Heart right ventricle (tissue), 16 donors: ENCODE measurements around the gene PAX3. TPM values are rescaled to one million over a fixed set of nuclear protein-coding genes. Genes with fewer than 3 reads are reported as not detected.

Experiments
- ATAC-seq, 8 donors: fragments of 200-7000 bp; cut with Tn5 transposase; one replicate each; pipeline ENCODE4 v1.9.1; 2020; ENCODE audit warnings: mild to moderate bottlenecking in 8 of 8, moderate library complexity in 8 of 8, moderate number of reproducible peaks in 1 of 8
- DNase-seq, 2 donors: peaks; one replicate each; pipeline ENCODE4 v3.0.0-alpha.2; 2020
- H3K27ac ChIP-seq, 10 donors: fragments of 200-600 bp; sonication (generic) in 2 of 10; one replicate each; pipeline versions ENCODE4 v1.5.0 to v1.8.0; 2020 to 2022; ENCODE audit warnings: mild to moderate bottlenecking in 3 of 10
- H3K27me3 ChIP-seq, 7 donors: fragments of 200-600 bp; one replicate each; pipeline ENCODE4 v1.8.0; 2021 to 2022; ENCODE audit warnings: mild to moderate bottlenecking in 2 of 7
- H3K36me3 ChIP-seq, 9 donors: fragments of 200-600 bp; sonication (generic) in 1 of 9; one replicate each; pipeline versions ENCODE4 v1.5.0 to v1.8.0; 2020 to 2022; ENCODE audit warnings: mild to moderate bottlenecking in 2 of 9
- H3K4me1 ChIP-seq, 9 donors: fragments of 200-600 bp; sonication (generic) in 1 of 9; one replicate each; pipeline versions ENCODE4 v1.5.0 to v1.8.0; 2020 to 2022; ENCODE audit warnings: mild to moderate bottlenecking in 4 of 9
- H3K4me3 ChIP-seq, 10 donors: fragments of 200-600 bp; sonication (generic) in 2 of 10; one replicate each; pipeline versions ENCODE4 v1.5.0 to v1.8.0; 2020 to 2022; ENCODE audit warnings: mild to moderate bottlenecking in 7 of 10, moderate library complexity in 2 of 10
- H3K9me3 ChIP-seq, 11 donors: fragments of 200-600 bp in 10 of 11; sonication (generic) in 2 of 11; one replicate each; pipeline versions ENCODE4 v1.5.0 to v1.8.0; 2013 to 2022; ENCODE audit warnings: mild to moderate bottlenecking in 2 of 11, control low read depth in 1 of 11, moderate library complexity in 1 of 11
- WGBS, 2 donors: extraction: QIAGEN DNeasy Blood & Tissue Kit; methylation state at CpG; one replicate each; pipeline ENCODE4 v1.1.7; 2013; ENCODE audit warnings: inconsistent platforms in 1 of 2; 5-methylcytosine and 5-hydroxymethylcytosine counted together
- intact Hi-C, 10 donors: fragments of 100-400 bp; cut with DNase I; formaldehyde crosslinking; loops; one replicate each; pipeline versions ENCODE4 v1.11.1 to v1.14.2; 2022
- polyA plus RNA-seq, 2 donors: library from polyadenylated mRNA; stranded (reverse); fragments of 200-250 nt; gene quantifications; one replicate each; pipeline ENCODE4 v1.2.3, GENCODE V29; 2013
- total RNA-seq, 10 donors: library from RNA; stranded (reverse); fragmentation: NEBNext Ultra II Directional in 3 of 10; extraction: Animal tissue kit (Norgen Biotek cat#: 25700) in 3 of 10; gene quantifications; one replicate each; pipeline versions ENCODE4 v1.2.1 to v1.2.4, GENCODE V29; 2021 to 2023
- TF ChIP-seq, protein P1 (sequence below), 9 donors: fragments of 200-600 bp; sonication (generic) in 2 of 9; IDR thresholded peaks; one replicate each; pipeline versions ENCODE4 v1.5.0 to v1.8.0; 2021 to 2022; ENCODE audit warnings: antibody characterized with exemption in 9 of 9, mild to moderate bottlenecking in 5 of 9, moderate library complexity in 1 of 9
- donor health status: Arrhythmogenic right ventricular cardiomyopathy.
- donor health status: ischemic (EF 13 %, LVEDD 7.1; RV severe dilation, severe dysfunction).
- donor health status: healthy with polysubstance abuse.
- donor health status: DM: no; HTN: yes; CAD: no.
- donor health status: DM: no; HTN: no; CAD: no.
- donor health status: ischemic (EF 25% LVEDD 6.9; RV normal size, moderate dysfunction).
- donor health status: ischemic (EF 25% LVEDD 5.7; RV mildly dilated, moderate dysfunction).
- donor health status: healthy.
- donor health status: DM: yes; HTN: yes; CAD: no.
- donor health status: Ischemic cardiomyopathy.
- donor health status: ischemic (EF 35%, LVEDD 5.7; RV mildly dilated, moderate dysfunction).
- donor health status: nonischemic (EF 11% LVEDD 7.7; RV severe dilation, severe dysfunction).
- donor health status: DM: yes; HTN: yes; CAD: no.
- donor health status: PGD.
- donor health status: ischemic (EF 29% LVEDD 5.4; RV normal size, mild dysfunction).
- donor health status: nonischemic (EF 23%, LVEDD 6.1; RV moderate dilation, normal function).

Gene PAX3
- total and polyA plus RNA-seq, 12 donors: 0.01 TPM; not detected in 11

DNA sequence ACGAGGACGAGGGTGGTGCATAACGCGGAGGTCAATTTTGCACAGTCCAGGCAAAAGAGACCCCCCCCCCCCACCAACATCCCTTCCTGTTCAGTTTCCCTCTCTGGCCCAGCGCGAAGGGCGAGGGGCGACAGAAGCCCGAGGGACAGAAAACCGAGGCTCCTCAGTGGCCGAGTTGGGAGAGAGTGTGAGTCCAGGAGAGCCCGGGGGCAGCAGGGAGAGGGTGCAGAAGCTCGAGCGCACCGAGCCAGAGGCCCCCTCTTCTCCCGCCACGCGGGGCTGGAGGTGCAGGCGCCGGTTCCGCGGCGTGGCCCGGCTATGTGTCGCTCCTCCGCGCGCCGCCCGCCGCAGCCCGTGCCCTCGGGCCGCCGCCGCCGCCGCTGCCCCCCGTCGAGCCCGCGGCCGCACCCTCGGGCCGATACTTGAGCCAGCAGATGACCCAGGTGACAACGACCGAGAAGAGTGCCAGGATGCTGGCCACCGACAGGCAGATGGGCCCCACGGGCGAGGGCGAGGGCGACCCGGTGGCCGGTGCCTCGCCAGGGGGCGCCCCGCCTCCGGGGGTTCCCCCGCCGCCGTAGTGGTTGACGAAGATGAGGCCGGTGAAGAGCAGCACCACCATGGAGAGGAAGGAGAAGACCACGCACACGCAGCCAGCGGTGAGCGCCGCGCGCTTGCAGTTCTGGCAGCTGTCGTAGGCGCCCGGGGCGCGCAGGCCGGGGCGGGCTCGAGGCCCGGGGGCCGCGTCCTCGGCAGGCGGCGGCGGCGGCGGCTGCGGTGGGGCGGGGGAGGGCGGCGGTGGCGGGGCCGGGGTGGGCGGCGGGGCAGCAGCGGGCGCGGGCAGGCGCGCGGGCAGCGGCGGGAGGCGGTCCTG lies 20.2 kb upstream of the PAX3 start:
- Histone ChIP-seq H3K36me3 (no peaks in the 10 kb centered on the region), H3K27me3 (peaks cover 4 to 90% (median 65%) of the 10 kb centered on the region in 7 donors), H3K4me3 (peak overlapping the region; percentile 25 to 62 (median 54)), H3K27ac (no peak overlapping the region), H3K9me3 (no peaks in the 10 kb centered on the region), H3K4me1 (peaks cover 0 to 26% (median 16%) of the 10 kb centered on the region in 9 donors)
- ATAC-seq: peak in 6 of 8 donors; percentile 26 to 58 (median 37)
- intact Hi-C loops: loop anchor here (1.0 to 10.0 kb wide), 10 partner anchors 242 to 296 kb away; no protein-coding TSS in a partner anchor
- DNase-seq: peak in 1 of 2 donors; percentile 54
- TF ChIP-seq, protein P1, sequence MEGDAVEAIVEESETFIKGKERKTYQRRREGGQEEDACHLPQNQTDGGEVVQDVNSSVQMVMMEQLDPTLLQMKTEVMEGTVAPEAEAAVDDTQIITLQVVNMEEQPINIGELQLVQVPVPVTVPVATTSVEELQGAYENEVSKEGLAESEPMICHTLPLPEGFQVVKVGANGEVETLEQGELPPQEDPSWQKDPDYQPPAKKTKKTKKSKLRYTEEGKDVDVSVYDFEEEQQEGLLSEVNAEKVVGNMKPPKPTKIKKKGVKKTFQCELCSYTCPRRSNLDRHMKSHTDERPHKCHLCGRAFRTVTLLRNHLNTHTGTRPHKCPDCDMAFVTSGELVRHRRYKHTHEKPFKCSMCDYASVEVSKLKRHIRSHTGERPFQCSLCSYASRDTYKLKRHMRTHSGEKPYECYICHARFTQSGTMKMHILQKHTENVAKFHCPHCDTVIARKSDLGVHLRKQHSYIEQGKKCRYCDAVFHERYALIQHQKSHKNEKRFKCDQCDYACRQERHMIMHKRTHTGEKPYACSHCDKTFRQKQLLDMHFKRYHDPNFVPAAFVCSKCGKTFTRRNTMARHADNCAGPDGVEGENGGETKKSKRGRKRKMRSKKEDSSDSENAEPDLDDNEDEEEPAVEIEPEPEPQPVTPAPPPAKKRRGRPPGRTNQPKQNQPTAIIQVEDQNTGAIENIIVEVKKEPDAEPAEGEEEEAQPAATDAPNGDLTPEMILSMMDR (IDR thresholded peaks at IDR 0.05): peak in 8 of 9 donors; percentile 16 to 54 (median 48)
- WGBS, 2 donors: 1% methylated on average over 92 to 104 of the region's 104 CpGs

DNA sequence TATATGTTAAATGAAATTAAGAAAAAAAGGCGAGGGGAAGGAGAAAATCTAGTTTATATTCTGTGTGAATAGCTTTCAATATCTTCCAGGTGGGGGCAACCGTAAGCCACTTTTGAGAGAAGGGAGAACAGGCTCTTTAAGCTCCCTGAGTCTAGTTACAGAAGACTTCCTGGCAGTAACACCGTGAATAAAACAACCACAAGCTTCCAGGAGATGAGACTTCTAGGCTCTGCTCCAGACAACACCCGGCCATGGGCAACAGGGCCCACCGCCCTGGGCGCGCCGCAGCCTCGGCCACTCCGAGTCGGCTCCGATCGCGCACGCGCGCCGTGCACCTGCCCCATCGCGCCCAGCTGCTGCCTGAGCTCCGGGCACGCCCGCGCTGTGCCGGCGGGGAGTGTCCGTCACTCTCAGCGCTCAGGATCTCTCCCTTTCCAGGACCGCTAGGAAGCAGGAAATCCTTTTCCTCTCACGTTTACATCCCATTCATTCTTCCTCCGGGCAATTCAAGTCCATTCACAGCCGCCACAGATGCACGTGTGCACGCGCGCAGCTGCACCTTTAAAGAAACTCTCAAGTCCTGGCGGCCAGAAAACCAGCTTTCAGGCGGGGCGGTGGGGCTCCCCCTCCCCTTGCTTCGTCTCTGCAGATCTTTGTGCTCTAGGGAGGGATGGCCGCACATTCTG lies 19.4 kb upstream of the PAX3 start:
- no peaks in the 10 kb centered on the region for H3K36me3 ChIP-seq
- H3K9me3 ChIP-seq: no peaks in the 10 kb centered on the region
- H3K4me3 ChIP-seq: peak overlapping the region; percentile 25 to 62 (median 54)
- H3K4me1 ChIP-seq: peaks cover 0 to 26% (median 16%) of the 10 kb centered on the region in 9 donors
- H3K27me3 ChIP-seq: peaks cover 4 to 91% (median 69%) of the 10 kb centered on the region in 7 donors
- intact Hi-C loops: loop anchor here (1.0 to 10.0 kb wide), 10 partner anchors 243 to 297 kb away; no protein-coding TSS in a partner anchor
- H3K27ac ChIP-seq: no peak overlapping the region
- ATAC-seq (peak; percentile 68 to 89 (median 79)), DNase-seq (peak; percentile 41 to 49)
- TF ChIP-seq, protein P1 (IDR thresholded peaks at IDR 0.05): peak in 8 of 9 donors; percentile 9 to 66 (median 57)
- WGBS, 2 donors: 0 to 1% methylated on average over 41 of the region's 41 CpGs

DNA sequence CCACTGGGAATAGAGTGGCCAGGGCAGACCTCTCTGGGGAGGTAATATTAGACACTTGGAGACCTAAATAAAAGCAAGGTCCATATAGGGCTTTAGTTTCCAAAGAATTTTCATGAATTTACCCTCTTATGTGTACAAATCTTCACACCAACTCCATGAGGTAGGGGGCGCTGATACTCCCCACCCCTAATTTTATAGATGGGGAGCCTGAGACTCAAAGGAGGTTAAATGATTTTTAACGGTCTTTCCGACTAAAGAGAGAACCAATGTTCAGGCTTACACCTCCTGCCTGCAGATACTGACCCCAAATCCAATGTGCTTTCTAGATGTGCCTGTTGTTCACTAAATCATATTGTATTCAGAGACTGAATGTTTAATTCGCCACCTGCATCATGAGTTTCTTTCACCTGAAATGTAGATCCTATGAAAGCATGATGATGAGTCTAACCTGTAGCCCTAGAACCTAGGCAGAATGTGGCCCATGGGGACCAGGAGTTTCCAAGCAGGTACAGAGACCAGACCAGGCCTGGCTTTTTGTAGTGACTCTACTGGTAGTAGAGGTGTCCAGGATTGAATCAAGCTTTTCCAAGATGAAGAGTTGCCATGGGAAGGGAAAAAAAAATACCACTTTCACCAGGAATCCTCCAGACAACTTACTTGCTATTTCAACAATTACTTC lies 16.8 kb upstream of the PAX3 start:
- peaks cover 18 to 96% (median 81%) of the 10 kb centered on the region in 7 donors for H3K27me3 ChIP-seq
- ATAC-seq: no peak
- no peak overlapping the region for H3K27ac ChIP-seq
- no peak overlapping the region for H3K4me3 ChIP-seq
- intact Hi-C loops: loop anchor here (2.0 to 10.0 kb wide), 6 partner anchors 247 to 297 kb away; no protein-coding TSS in a partner anchor
- WGBS, 2 donors: 63 to 65% methylated on average over 4 of the region's 4 CpGs
- H3K36me3 ChIP-seq: no peaks in the 10 kb centered on the region
- TF ChIP-seq, protein P1 (IDR thresholded peaks at IDR 0.05): no peak
- DNase-seq: no peak
- no peaks in the 10 kb centered on the region for H3K9me3 ChIP-seq
- peaks cover 0 to 37% (median 16%) of the 10 kb centered on the region in 9 donors for H3K4me1 ChIP-seq

- Histone ChIP-seq H3K27me3 (peaks cover 18 to 100% (median 90%) of the 10 kb centered on the region in 7 donors), H3K36me3 (no peaks in the 10 kb centered on the region), H3K27ac (no peak overlapping the region), H3K4me1 (peaks cover 0 to 28% (median 7%) of the 10 kb centered on the region in 9 donors), H3K4me3 (no peak overlapping the region), H3K9me3 (no peaks in the 10 kb centered on the region)
- TF ChIP-seq, protein P1 (IDR thresholded peaks at IDR 0.05): no peak
- intact Hi-C loops: loop anchor here in 1 of 10 donors (10.0 kb wide), 1 partner anchor 259 kb away; no protein-coding TSS in a partner anchor
- no peak for ATAC-seq
- DNase-seq: no peak
Observed at GRCh38 chr2:222313816-222314215, 15.0 kb upstream of the PAX3 start.
